MM.1S (cell line): ENCODE data around the gene S100A9.

Experiments
- CTCF ChIP-seq: fragments of 300-600 bp; sonication (generic); IDR thresholded peaks from 2 replicates; pipeline ENCODE4 v1.5.1; 2016; ENCODE audit warnings: antibody characterized with exemption, low read length, mixed read lengths
- EZH2 ChIP-seq: fragments of 300-600 bp; sonication (generic); optimal IDR thresholded peaks from 2 replicates; pipeline ENCODE3; 2017; ENCODE audit warnings: low read depth, mild to moderate bottlenecking, antibody characterized with exemption, low read length, mixed read lengths
- EZH2phosphoT487 ChIP-seq: fragments of 300-600 bp; sonication (generic); IDR thresholded peaks from 2 replicates; pipeline ENCODE4 v1.6.1; 2018; ENCODE audit warnings: antibody characterized with exemption, low read length

- TF ChIP-seq CTCF (no peak), EZH2 (no peak), EZH2phosphoT487 (no peak)
These were observed 32.7 kb upstream of the S100A9 start for GRCh38 chr1:153324912-153325311.
